Immature natural killer cell (primary cell): Measurements from ENCODE around the gene PROKR1. TPM values are rescaled to one million over a fixed set of nuclear protein-coding genes. Genes with fewer than 3 reads are reported as not detected.
"Not testable (repeated sequence)": the region's sequence is repeated elsewhere in the genome, so short reads cannot be mapped to it uniquely, and the experiment has no call there.

Experiments
- DNase-seq, 3 donors: peaks; one replicate each; pipeline ENCODE4 v3.0.0; 2022; ENCODE audit warnings: mixed read lengths in 1 of 3
- H3K27ac Mint-ChIP-seq, 6 donors: one replicate each; pipeline ENCODE4 v1.8.0; 2020; ENCODE audit warnings: mixed read lengths in 6 of 6, mild to moderate bottlenecking in 5 of 6, inconsistent platforms in 4 of 6, moderate library complexity in 3 of 6
- H3K27me3 Mint-ChIP-seq, 3 donors: one replicate each; pipeline ENCODE4 v1.8.0; 2020 to 2021; ENCODE audit warnings: low read depth in 3 of 3, mild to moderate bottlenecking in 3 of 3, mixed read lengths in 3 of 3, moderate library complexity in 3 of 3, inconsistent platforms in 1 of 3
- H3K36me3 Mint-ChIP-seq, 3 donors: one replicate each; pipeline ENCODE4 v1.8.0; 2020; ENCODE audit warnings: mixed read lengths in 3 of 3, inconsistent platforms in 2 of 3, mild to moderate bottlenecking in 2 of 3
- H3K4me1 Mint-ChIP-seq, 2 donors: one replicate each; pipeline ENCODE4 v1.8.0; 2020; ENCODE audit warnings: inconsistent platforms in 2 of 2, mild to moderate bottlenecking in 2 of 2, mixed read lengths in 2 of 2, moderate library complexity in 1 of 2
- H3K4me3 Mint-ChIP-seq, 5 donors: one replicate each; pipeline ENCODE4 v1.8.0; 2020; ENCODE audit warnings: mild to moderate bottlenecking in 5 of 5, mixed read lengths in 5 of 5, inconsistent platforms in 3 of 5, moderate library complexity in 3 of 5
- H3K9me3 Mint-ChIP-seq, 6 donors: one replicate each; pipeline ENCODE4 v1.8.0; 2020; ENCODE audit warnings: mild to moderate bottlenecking in 6 of 6, mixed read lengths in 6 of 6, inconsistent platforms in 4 of 6, moderate library complexity in 3 of 6
- polyA plus RNA-seq, 3 donors: library from polyadenylated mRNA; unstranded; fragments of 300-500 nt; fragmentation: Illumina TruSeq; gene quantifications; one replicate each; pipeline ENCODE4 v1.2.3, GENCODE V29; 2021

The PROKR1 gene
- polyA plus RNA-seq, 3 donors from 2014 or later = not detected

DNA sequence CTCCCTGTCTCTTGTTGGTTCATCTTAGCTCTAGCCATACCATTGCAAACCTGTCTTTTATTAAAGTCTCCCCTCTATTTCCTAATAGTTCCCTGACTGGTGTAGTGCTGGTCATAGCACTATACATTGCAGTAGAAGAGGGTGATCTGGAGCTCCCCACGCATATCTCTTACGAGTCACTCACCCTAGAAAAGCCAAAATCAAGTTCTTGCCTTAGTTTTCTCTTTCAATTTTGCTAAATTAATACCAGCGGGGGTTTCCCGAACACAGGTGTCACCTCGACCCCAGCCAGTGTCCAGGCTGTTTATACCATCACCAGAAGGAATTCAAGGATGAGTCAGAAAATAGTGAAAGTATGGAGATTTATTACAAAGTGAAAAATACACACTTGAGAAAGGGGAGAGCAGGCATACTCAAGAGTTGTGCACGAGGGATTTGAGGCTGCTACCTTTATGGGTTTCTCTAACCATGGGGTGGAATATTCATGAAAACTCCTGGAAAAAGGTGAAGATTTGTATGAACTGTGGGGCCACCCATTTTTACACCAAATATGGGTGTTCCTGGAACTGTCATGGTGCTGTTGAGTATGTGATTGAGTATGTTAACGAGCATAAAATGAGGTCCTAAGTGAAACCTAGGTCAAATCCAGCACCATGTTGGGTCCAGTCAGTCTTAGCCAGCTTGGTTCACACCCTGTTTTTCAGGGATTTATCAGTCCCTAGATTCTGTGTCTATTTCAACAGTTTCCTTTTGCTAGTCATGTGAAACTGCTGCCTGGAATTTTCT, 20.2 kb downstream of the PROKR1 start:
- DNase-seq = no peak
- peaks cover 2 to 17% (median 3%) of the 10 kb centered on the region in 3 donors for H3K27me3 Mint-ChIP-seq
- H3K9me3 Mint-ChIP-seq = no peaks in the 10 kb centered on the region
- H3K4me3 Mint-ChIP-seq = no peak overlapping the region
- no peaks in the 10 kb centered on the region for H3K4me1 Mint-ChIP-seq
- H3K27ac Mint-ChIP-seq = no peak overlapping the region
- H3K36me3 Mint-ChIP-seq = peaks cover 0 to 4% (median 0%) of the 10 kb centered on the region in 3 donors

- Mint-ChIP-seq H3K4me1 (no peaks in the 10 kb centered on the region), H3K27ac (no peak overlapping the region), H3K36me3 (peaks cover 0 to 4% (median 0%) of the 10 kb centered on the region in 3 donors), H3K9me3 (peaks cover 0 to 5% (median 0%) of the 10 kb centered on the region in 6 donors), H3K4me3 (no peak overlapping the region), H3K27me3 (peaks cover 0 to 31% (median 6%) of the 10 kb centered on the region in 3 donors)
- DNase-seq = no peak
Observed at GRCh38 chr2:68667371-68667770, 24.0 kb downstream of the PROKR1 start.

DNA sequence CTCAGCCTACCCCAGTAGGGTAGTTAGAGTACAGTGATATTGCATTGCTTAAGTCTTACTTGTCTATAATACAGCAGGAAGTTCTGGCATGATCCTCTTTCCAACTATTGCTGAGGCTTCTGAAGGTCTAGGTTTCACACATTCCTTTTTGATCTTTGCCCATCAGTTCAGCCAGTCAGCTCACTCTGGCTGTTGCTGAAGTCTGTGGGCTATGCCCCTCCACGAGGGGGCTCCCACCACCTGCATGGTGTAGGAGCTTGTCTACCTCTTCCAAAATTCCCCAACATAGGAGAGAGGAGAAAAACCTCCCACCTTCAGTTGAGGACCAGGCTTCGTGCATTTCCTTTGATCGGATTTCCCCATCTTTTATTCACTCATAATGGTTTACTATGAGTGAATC, 26.3 kb downstream of the PROKR1 start:
- peaks cover 0 to 5% (median 0%) of the 10 kb centered on the region in 6 donors for H3K9me3 Mint-ChIP-seq
- peaks cover 2 to 30% (median 6%) of the 10 kb centered on the region in 3 donors for H3K27me3 Mint-ChIP-seq
- H3K27ac Mint-ChIP-seq = no peak overlapping the region
- peaks cover 0 to 4% (median 0%) of the 10 kb centered on the region in 3 donors for H3K36me3 Mint-ChIP-seq
- H3K4me1 Mint-ChIP-seq = no peaks in the 10 kb centered on the region
- H3K4me3 Mint-ChIP-seq = no peak overlapping the region
- DNase-seq = no peak

GRCh38 chr2:68671961-68672360, 28.6 kb downstream of the PROKR1 start:
- peaks cover 6 to 28% (median 6%) of the 10 kb centered on the region in 3 donors for H3K27me3 Mint-ChIP-seq
- no peak overlapping the region for H3K27ac Mint-ChIP-seq
- no peak overlapping the region for H3K4me3 Mint-ChIP-seq
- no peaks in the 10 kb centered on the region for H3K4me1 Mint-ChIP-seq
- no peaks in the 10 kb centered on the region for H3K36me3 Mint-ChIP-seq
- H3K9me3 Mint-ChIP-seq = peaks cover 0 to 11% (median 5%) of the 10 kb centered on the region in 6 donors
- DNase-seq = no peak

- Mint-ChIP-seq H3K27me3 (peaks cover 6 to 22% (median 6%) of the 10 kb centered on the region in 3 donors), H3K9me3 (peaks cover 0 to 12% (median 5%) of the 10 kb centered on the region in 6 donors), H3K27ac (no peak overlapping the region), H3K4me1 (no peaks in the 10 kb centered on the region), H3K4me3 (no peak overlapping the region), H3K36me3 (no peaks in the 10 kb centered on the region)
- DNase-seq = no peak
Observed at GRCh38 chr2:68673631-68674030, 30.3 kb downstream of the PROKR1 start.

DNA sequence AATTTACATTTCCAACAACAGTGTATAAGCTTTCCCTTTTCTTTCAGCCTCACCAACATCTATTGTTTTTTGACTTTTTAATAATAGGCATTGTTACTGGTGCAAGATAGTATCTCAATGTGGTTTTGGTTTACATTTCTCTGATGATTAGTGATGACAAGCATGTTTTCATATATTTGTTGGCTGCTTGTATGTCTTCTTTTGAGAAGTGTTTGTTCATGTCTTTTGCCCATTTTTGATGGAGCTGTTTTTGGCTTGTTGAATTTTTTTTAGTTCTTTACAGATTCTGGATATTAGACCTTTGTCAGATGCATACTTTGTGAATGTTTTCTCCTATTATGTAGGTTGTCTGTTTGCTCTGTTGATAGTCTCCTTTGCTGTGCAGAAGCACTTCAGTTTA, 32.1 kb downstream of the PROKR1 start:
- peaks cover 0 to 12% (median 5%) of the 10 kb centered on the region in 6 donors for H3K9me3 Mint-ChIP-seq
- no peaks in the 10 kb centered on the region for H3K4me1 Mint-ChIP-seq
- peaks cover 0 to 10% (median 9%) of the 10 kb centered on the region in 3 donors for H3K27me3 Mint-ChIP-seq
- H3K27ac Mint-ChIP-seq = no peak overlapping the region
- H3K36me3 Mint-ChIP-seq = no peaks in the 10 kb centered on the region
- no peak overlapping the region for H3K4me3 Mint-ChIP-seq
- no peak for DNase-seq

GRCh38 chr2:68677837-68678236, 34.5 kb downstream of the PROKR1 start:
- not testable (repeated sequence) for DNase-seq, H3K27ac Mint-ChIP-seq, H3K36me3 Mint-ChIP-seq, H3K4me3 Mint-ChIP-seq, H3K4me1 Mint-ChIP-seq
- Mint-ChIP-seq H3K9me3 (peaks cover 0 to 13% (median 5%) of the 10 kb centered on the region in 6 donors), H3K27me3 (peaks cover 2 to 16% (median 14%) of the 10 kb centered on the region in 3 donors)

DNA sequence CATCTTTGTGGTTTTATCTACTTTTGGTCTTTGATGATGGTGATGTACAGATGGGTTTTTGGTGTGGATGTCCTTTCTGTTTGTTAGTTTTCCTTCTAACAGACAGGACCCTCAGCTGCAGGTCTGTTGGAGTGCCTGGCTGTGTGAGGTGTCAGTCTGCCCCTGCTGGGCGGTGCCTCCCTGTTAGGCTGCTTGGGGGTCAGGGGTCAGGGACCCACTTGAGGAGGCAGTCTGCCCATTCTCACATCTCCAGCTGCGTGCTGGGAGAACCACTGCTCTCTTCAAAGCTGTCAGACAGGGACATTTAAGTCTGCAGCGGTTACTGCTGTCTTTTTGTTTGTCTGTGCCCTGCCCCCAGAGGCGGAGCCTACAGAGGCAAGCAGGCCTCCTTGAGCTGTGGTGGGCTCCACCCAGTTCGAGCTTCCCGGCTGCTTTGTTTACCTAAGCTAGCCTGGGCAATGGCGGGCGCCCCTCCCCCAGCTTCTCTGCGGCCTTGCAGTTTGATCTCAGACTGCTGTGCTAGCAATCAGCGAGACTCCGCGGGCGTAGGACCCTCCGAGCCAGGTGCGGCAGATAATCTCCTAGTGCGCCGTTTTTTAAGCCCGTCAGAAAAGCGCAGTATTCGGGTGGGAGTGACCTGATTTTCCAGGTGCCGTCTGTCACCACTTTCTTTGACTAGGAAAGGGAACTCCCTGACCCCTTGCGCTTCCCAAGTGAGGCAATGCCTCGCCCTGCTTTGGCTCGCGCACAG, 36.0 kb downstream of the PROKR1 start:
- peak overlapping the region in 1 of 6 donors; percentile 59 for H3K27ac Mint-ChIP-seq
- H3K36me3 Mint-ChIP-seq, H3K4me1 Mint-ChIP-seq: not testable (repeated sequence)
- H3K27me3 Mint-ChIP-seq = peaks cover 2 to 16% (median 14%) of the 10 kb centered on the region in 3 donors
- peaks cover 0 to 13% (median 5%) of the 10 kb centered on the region in 6 donors for H3K9me3 Mint-ChIP-seq
- peak overlapping the region in 3 of 5 donors; percentile 43 to 69 (median 66) for H3K4me3 Mint-ChIP-seq
- peak in 1 of 3 donors; percentile 13 for DNase-seq

GRCh38 chr2:68679917-68680267, 36.5 kb downstream of the PROKR1 start:
- H3K27ac Mint-ChIP-seq = peak overlapping the region in 1 of 6 donors; percentile 59
- not testable (repeated sequence) for DNase-seq, H3K36me3 Mint-ChIP-seq, H3K4me1 Mint-ChIP-seq
- peak overlapping the region in 3 of 5 donors; percentile 43 to 69 (median 66) for H3K4me3 Mint-ChIP-seq
- peaks cover 0 to 13% (median 5%) of the 10 kb centered on the region in 6 donors for H3K9me3 Mint-ChIP-seq
- H3K27me3 Mint-ChIP-seq = peaks cover 2 to 14% (median 13%) of the 10 kb centered on the region in 3 donors

DNA sequence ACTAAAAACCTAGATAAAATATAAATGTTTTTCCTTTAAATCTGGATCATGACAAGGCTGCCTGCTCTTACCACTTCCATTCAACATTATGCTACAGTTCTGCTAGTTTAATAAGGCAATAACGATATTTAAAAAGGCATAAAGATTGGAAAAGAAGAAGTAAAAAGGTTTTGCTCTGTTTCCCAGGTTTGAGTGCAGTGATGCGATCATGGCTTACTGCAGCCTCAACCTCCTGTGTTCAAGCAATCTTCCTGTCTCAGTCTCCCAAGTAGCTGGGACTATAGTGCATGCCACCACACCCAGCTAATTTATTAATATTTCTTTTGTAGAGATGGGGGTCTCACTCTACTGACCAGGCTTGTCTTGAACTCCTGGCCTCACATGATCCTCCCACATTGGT, 40.8 kb downstream of the PROKR1 start:
- Mint-ChIP-seq H3K27me3 (peaks cover 4 to 12% (median 10%) of the 10 kb centered on the region in 3 donors), H3K9me3 (peaks cover 0 to 3% (median 0%) of the 10 kb centered on the region in 6 donors), H3K27ac (no peak overlapping the region), H3K36me3 (no peaks in the 10 kb centered on the region), H3K4me3 (no peak overlapping the region), H3K4me1 (no peaks in the 10 kb centered on the region)
- DNase-seq = no peak

GRCh38 chr2:68686178-68686577, 42.8 kb downstream of the PROKR1 start:
- Mint-ChIP-seq H3K36me3 (no peaks in the 10 kb centered on the region), H3K4me1 (peaks cover 1 to 5% of the 10 kb centered on the region in 2 donors), H3K4me3 (no peak overlapping the region), H3K27me3 (peaks cover 4 to 8% (median 7%) of the 10 kb centered on the region in 3 donors), H3K9me3 (no peaks in the 10 kb centered on the region), H3K27ac (no peak overlapping the region)
- no peak for DNase-seq

DNA sequence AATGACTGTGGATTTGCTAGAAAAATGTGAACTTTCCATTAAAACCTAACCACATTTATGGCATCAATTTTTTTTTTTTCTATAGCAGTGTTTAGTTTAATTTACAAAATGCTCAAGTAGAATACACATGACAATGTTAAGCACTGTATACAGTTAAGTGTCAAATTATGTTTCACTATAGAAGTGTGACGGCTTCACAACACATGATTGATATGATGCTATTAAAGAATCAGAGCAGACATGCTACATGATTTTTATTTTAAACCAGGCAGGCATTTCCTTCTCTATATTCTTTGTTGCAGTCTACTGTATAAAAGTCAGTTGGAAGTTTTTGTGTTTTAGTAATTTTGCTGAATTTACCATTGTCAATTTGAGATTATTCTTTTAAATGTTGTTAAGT, 43.6 kb downstream of the PROKR1 start:
- Mint-ChIP-seq H3K4me3 (no peak overlapping the region), H3K4me1 (peaks cover 1 to 5% of the 10 kb centered on the region in 2 donors), H3K36me3 (peaks cover 0 to 6% (median 0%) of the 10 kb centered on the region in 3 donors)

DNA sequence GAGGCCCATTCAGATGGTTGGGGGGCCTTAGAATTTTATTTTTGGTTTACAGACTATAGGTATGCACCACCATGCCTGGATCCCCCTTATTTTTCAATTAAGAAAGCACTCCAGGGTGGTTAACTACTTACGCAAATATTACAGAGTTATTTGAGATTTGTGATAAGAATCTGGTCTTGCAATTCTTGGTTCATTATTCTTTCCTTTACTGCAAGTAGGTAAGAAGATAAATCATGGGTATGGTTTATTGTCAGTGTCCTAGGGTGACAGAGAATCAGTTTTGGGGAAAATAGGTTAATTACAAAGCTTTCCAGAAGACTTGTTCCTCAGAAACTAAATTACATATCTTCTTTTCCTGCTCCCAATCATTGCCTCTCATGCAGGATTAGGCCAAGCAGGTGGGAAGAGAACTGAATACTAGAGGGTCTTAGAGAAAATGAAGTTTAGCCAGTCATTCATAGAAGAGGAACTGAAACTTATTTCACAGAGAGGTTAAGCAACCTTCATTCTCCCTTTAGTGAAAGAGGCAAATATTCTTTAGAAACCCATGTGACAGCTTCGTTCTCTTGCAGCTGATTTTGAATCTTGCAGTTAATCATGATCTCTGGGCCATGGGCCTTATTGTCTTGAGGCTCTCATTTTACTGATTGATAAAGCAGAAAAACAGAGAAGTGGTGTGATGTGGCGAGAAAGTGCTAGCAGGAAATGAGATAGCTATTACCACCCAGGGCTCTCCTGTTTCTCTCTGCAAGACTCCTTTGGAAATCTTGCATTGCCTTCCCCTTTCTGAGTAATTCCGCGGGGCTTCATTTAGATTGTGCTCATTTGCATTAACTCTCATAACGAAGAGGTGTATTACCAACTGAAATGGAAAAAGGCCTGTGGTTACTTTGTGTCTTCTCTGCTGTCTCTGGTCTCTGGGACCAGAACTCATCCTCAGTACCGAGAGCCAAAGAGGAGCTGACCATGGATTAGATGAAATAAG, 46.5 kb downstream of the PROKR1 start:
- Mint-ChIP-seq H3K27ac (no peak overlapping the region), H3K27me3 (peaks cover 0 to 6% (median 3%) of the 10 kb centered on the region in 3 donors), H3K36me3 (peaks cover 0 to 6% (median 0%) of the 10 kb centered on the region in 3 donors), H3K4me3 (no peak overlapping the region), H3K9me3 (no peaks in the 10 kb centered on the region), H3K4me1 (peaks cover 1 to 5% of the 10 kb centered on the region in 2 donors)
- no peak for DNase-seq

More for the DNA sequence above, 43.6 kb downstream of the PROKR1 start:
- Mint-ChIP-seq H3K27ac (no peak overlapping the region), H3K9me3 (no peaks in the 10 kb centered on the region), H3K27me3 (peaks cover 2 to 4% (median 3%) of the 10 kb centered on the region in 3 donors)
- no peak for DNase-seq
